Measurements from ENCODE around the gene HIF3A.
"Not testable (repeated sequence)": the region's sequence is repeated elsewhere in the genome, so short reads cannot be mapped to it uniquely, and the experiment has no call there.

- TF ChIP-seq EZH2 (IDR thresholded peaks at IDR 0.05; ENCODE audit: borderline replicate concordance, low read depth, low read length, poor library complexity, severe bottlenecking); CTCF (conservative IDR thresholded peaks at IDR 0.05; ENCODE audit: low read depth, low read length): not testable (repeated sequence)
Measured at GRCh38 chr19:46261501-46261900, 35.3 kb upstream of the HIF3A start.
